Endodermal cell (in vitro differentiated cells): ENCODE data around the gene SRP9. TPM values are rescaled to one million over a fixed set of nuclear protein-coding genes. Genes with fewer than 3 reads are reported as not detected.
"Not testable (repeated sequence)": the region's sequence is repeated elsewhere in the genome, so short reads cannot be mapped to it uniquely, and the experiment has no call there.

ENCODE experiments used
- DNase-seq: peaks from one replicate; pipeline ENCODE4 v3.0.0-alpha.2; 2017
- H3K27ac ChIP-seq: 2 replicates; pipeline ENCODE4 v1.5.1; 2013; ENCODE audit warnings: mild to moderate bottlenecking, low read depth, low read length, moderate library complexity
- H3K27me3 ChIP-seq: 2 replicates; pipeline ENCODE4 v1.6.1; 2013; ENCODE audit warnings: mild to moderate bottlenecking, low read length, moderate library complexity; ENCODE audit not compliant: insufficient read depth, control insufficient read depth, poor library complexity, severe bottlenecking
- H3K36me3 ChIP-seq: 2 replicates; pipeline ENCODE4 v1.7.0; 2013; ENCODE audit warnings: mild to moderate bottlenecking, low read length, moderate library complexity; ENCODE audit not compliant: control insufficient read depth, insufficient read depth
- H3K4me1 ChIP-seq: one replicate; pipeline ENCODE4 v1.7.0; 2013; ENCODE audit warnings: low read length; ENCODE audit not compliant: control insufficient read depth, insufficient read depth
- H3K4me3 ChIP-seq: 2 replicates; pipeline ENCODE4 v1.5.1; 2013; ENCODE audit warnings: mild to moderate bottlenecking, low read length, moderate library complexity
- H3K9ac ChIP-seq: 2 replicates; pipeline ENCODE4 v1.6.1; 2013; ENCODE audit warnings: mild to moderate bottlenecking, low read length, moderate library complexity; ENCODE audit not compliant: poor library complexity, severe bottlenecking; ENCODE audit errors: extremely low read depth
- H3K9me3 ChIP-seq: 2 replicates; pipeline ENCODE4 v1.6.1; 2013; ENCODE audit warnings: mild to moderate bottlenecking, low read length, moderate library complexity; ENCODE audit not compliant: control insufficient read depth
- H3K27ac Mint-ChIP-seq: 2 replicates; pipeline ENCODE4 v1.8.0; 2020; ENCODE audit warnings: mixed read lengths
- H3K27me3 Mint-ChIP-seq: 2 replicates; pipeline ENCODE4 v1.8.0; 2021; ENCODE audit warnings: mild to moderate bottlenecking, mixed read lengths; ENCODE audit not compliant: insufficient read depth
- H3K36me3 Mint-ChIP-seq: 2 replicates; pipeline ENCODE4 v1.8.0; 2020; ENCODE audit warnings: low read depth, mixed read lengths
- H3K4me1 Mint-ChIP-seq: 2 replicates; pipeline ENCODE4 v1.8.0; 2020; ENCODE audit warnings: mixed read lengths
- H3K4me3 Mint-ChIP-seq: 2 replicates; pipeline ENCODE4 v1.8.0; 2020; ENCODE audit warnings: mild to moderate bottlenecking, moderate library complexity, mixed read lengths
- H3K9me3 Mint-ChIP-seq: 2 replicates; pipeline ENCODE4 v1.8.0; 2020; ENCODE audit warnings: mild to moderate bottlenecking, mixed read lengths
- CTCF ChIP-seq: fragments of 200-600 bp; sonication (generic); conservative IDR thresholded peaks from 2 replicates; pipeline ENCODE4 v1.5.0; 2021; ENCODE audit warnings: antibody characterized with exemption, mild to moderate bottlenecking
- WGBS, 2 experiments: methylation state at CpG; one replicate each; pipeline versions ENCODE4 v1.1.5 to v1.1.7; 2013; ENCODE audit warnings: missing lambda C conversion rate in 2 of 2, mixed read lengths in 1 of 2; ENCODE audit not compliant: insufficient coverage in 1 of 2, insufficient read length in 1 of 2; 5-methylcytosine and 5-hydroxymethylcytosine counted together
- total RNA-seq, 2 donors: library from RNA; stranded (reverse); fragmentation: NEBNext Ultra II Directional in 1 of 2; extraction: Animal tissue kit (Norgen Biotek cat#: 25700) in 1 of 2; gene quantifications; 2 replicates in 1 of 2; 3 replicates in 1 of 2; pipeline ENCODE4 v1.2.1, GENCODE V29; 2021

SRP9 gene
- total RNA-seq, 2 donors from 2014 or later: 286 to 319 TPM

GRCh38 chr1:225809842-225810578 lies 32.4 kb downstream of the SRP9 start, which contains the start of gene EPHX1:
Gene EPHX1 (plus strand): TSS chr1:225810124. CDS start chr1:225828730, 18,606 bp downstream.
- peak; percentile 96 for DNase-seq
- H3K27ac ChIP-seq: no peak within 1 kb of the TSS
- peak; percentile 54 for TF ChIP-seq CTCF
- H3K27me3 Mint-ChIP-seq: peaks cover 2% of the 10 kb centered on the region
- H3K9me3 ChIP-seq: no peaks in the 10 kb centered on the region
- H3K27ac Mint-ChIP-seq: peak within 1 kb of the TSS; percentile 96
- H3K4me1 Mint-ChIP-seq: peaks cover 21% of the 10 kb centered on the region
- H3K4me1 ChIP-seq: peaks cover 15% of the 10 kb centered on the region
- H3K4me3 ChIP-seq: peak within 1 kb of the TSS; percentile 89
- 0 to 1% methylated on average over 19 to 80 of the region's 80 CpGs for WGBS, 2 experiments
- H3K36me3 ChIP-seq: peaks cover 24% of the 10 kb centered on the region
- H3K36me3 Mint-ChIP-seq: peaks cover 7% of the 10 kb centered on the region
- peak within 1 kb of the TSS; percentile 81 for H3K4me3 Mint-ChIP-seq
- H3K9ac ChIP-seq: peak within 1 kb of the TSS; percentile 76
- H3K9me3 Mint-ChIP-seq: no peaks in the 10 kb centered on the region
- H3K27me3 ChIP-seq: no peaks in the 10 kb centered on the region

DNA sequence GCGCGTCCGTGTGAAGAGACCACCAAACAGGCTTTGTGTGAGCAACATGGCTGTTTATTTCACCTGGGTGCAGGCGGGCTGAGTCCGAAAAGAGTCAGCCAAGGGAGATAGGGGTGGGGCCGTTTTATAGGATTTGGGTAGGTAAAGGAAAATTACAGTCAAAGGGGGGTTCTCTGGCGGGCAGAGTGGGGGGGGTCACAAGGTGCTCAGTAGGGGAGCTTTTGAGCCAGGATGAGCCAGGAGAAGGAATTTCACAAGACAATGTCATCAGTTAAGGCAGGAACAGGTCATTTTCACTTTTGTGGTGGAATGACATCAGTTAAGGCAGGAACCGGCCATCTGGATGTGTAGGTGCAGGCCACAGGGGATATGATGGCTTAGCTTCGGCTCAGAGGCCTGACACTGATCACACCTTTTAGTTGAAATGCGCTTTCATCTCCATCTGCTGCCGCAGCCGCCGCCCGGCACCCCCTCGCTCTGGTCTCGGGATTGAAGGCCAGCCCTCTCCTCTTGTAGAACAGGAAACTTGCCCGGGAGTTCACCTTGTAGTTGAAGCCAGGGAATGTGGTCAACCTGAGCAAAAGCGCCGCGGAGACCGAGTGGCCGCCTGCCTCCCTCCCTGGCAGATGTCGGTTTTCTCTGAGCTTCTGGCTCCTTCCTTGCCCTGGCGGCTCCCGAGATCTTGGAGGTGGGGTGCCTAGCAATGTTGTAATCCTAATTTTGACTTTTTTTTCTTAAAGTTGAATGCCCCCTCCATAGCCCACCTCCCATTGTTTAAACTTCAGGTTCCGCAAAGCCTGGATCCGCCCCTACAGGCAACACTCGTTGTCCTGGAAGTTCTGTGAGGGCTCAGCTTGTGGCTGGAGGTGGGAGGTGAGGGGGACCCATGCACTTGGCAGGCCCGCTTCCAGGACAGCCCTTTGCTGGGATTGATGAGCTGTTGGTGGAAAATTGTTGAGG lies 33.2 kb downstream of the SRP9 start:
- not testable (repeated sequence) for H3K27ac ChIP-seq, H3K27me3 Mint-ChIP-seq, H3K9me3 ChIP-seq, H3K9me3 Mint-ChIP-seq, H3K27me3 ChIP-seq
- Mint-ChIP-seq H3K4me3 (peak overlapping the region; percentile 81), H3K27ac (peak overlapping the region; percentile 96), H3K36me3 (peaks cover 11% of the 10 kb centered on the region), H3K4me1 (peaks cover 24% of the 10 kb centered on the region)
- peaks cover 32% of the 10 kb centered on the region for H3K36me3 ChIP-seq
- peak overlapping the region; percentile 76 for H3K9ac ChIP-seq
- DNase-seq: peak; percentile 92
- peaks cover 15% of the 10 kb centered on the region for H3K4me1 ChIP-seq
- peak overlapping the region; percentile 89 for H3K4me3 ChIP-seq
- WGBS, 2 experiments: 1 to 2% methylated on average over 16 to 29 of the region's 29 CpGs

DNA sequence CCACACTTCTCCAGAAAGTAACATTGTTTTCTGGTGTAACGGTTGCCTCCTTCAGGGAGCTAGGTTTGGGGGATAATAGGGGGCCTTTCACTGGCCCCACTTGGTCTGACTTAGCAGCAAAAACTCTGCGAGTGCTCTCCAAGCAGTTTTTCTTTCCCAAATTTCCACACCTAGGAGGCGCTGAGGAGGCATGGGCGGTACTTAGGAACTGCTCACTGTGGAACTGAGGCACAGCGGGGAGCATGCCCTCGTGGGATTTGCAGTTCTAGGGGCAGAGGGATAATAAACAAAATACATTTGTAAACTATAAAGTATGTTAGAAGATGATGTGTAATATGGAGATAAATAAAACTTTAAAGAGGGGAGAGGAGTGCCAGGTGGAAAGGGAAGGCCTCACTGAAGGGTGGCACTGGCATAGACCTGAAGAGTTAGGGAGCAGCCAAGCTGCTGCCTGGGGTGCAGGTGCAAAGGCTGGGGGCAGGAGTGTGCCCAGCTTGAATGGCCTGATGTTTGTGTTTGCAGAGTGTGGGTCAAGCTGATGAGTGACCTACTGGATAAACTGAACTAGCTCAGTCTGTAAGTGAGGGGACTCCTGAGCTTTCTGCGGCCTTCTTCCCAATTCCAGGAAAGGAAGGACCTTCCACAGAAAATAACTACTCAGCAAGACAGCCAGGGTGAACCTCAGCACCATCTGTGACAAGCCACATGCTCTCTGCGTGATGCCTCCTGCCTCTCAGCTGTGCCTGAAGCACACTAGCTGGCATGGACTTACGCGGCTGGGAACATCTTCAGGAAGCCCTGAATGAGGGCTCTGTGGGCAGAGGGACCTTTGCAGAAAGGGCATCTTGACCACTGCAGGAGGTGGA lies 34.2 kb downstream of the SRP9 start:
- H3K4me1 ChIP-seq: peaks cover 19% of the 10 kb centered on the region
- peak; percentile 81 for TF ChIP-seq CTCF
- H3K4me1 Mint-ChIP-seq: peaks cover 28% of the 10 kb centered on the region
- peaks cover 37% of the 10 kb centered on the region for H3K36me3 ChIP-seq
- H3K27me3 Mint-ChIP-seq: peaks cover 2% of the 10 kb centered on the region
- peak overlapping the region; percentile 89 for H3K4me3 ChIP-seq
- H3K27ac Mint-ChIP-seq: peak overlapping the region; percentile 96
- peak; percentile 85 for DNase-seq
- H3K27me3 ChIP-seq: no peaks in the 10 kb centered on the region
- peak overlapping the region; percentile 76 for H3K9ac ChIP-seq
- H3K9me3 ChIP-seq: no peaks in the 10 kb centered on the region
- WGBS, 2 experiments: 62 to 70% methylated on average over 7 to 8 of the region's 10 CpGs
- H3K9me3 Mint-ChIP-seq: no peaks in the 10 kb centered on the region
- H3K4me3 Mint-ChIP-seq: peak overlapping the region; percentile 81
- H3K27ac ChIP-seq: no peak overlapping the region
- peaks cover 11% of the 10 kb centered on the region for H3K36me3 Mint-ChIP-seq
